SHP77 (cell line): ENCODE data around the gene RECQL.
"Not testable (repeated sequence)": the region's sequence is repeated elsewhere in the genome, so short reads cannot be mapped to it uniquely, and the experiment has no call there.

Experiments
- DNase-seq, 2 experiments: peaks; one replicate each; lab custom pipeline; 2025; lab: John Stamatoyannopoulos, UW

RECQL gene

GRCh38 chr12:21419009-21419699 lies 82.3 kb downstream of the RECQL start:
- not testable (repeated sequence) for DNase-seq
